Measurements from ENCODE around the gene NME5. TPM values are rescaled to one million over a fixed set of nuclear protein-coding genes. Genes with fewer than 3 reads are reported as not detected.

NME5 gene
- total and polyA plus RNA-seq, 2 of the 13 experiments (the other 11 are each of a cell fraction or from before 2014, with no cell fraction given) = 0.18 TPM; not detected in 1

- H3K4me1 ChIP-seq (ENCODE audit: insufficient read depth, low read length) = peaks cover 25% of the 10 kb centered on the region
- no peak for ATAC-seq
- H3K9ac ChIP-seq (ENCODE audit: insufficient read depth, low read depth, low read length) = no peak overlapping the region
- H3K27me3 ChIP-seq (ENCODE audit: control insufficient read depth in 1 of 2, insufficient read depth in 2 of 2, low read length in 2 of 2) = no peaks in the 10 kb centered on the region
- no peaks in the 10 kb centered on the region for H4K20me1 ChIP-seq (ENCODE audit: insufficient read depth, low read length)
- intact Hi-C loops (cut with micrococcal nuclease; ENCODE audit: unreplicated experiment) = no loop called here
- H3K4me2 ChIP-seq (ENCODE audit: low read depth, low read length) = no peak overlapping the region
- no peaks in the 10 kb centered on the region for H3K9me3 ChIP-seq (ENCODE audit: low read length)
- in situ Hi-C loops (cut with HindIII; ENCODE audit: extremely low pct_ligation_motif_present, low pct_unique_long_range_greater_than_20kb) = no loop called here
- CTCF ChIA-PET (ENCODE audit: low intra/inter-chr PET ratio, low total read pairs) = no interaction called here
- FAIRE-seq = no peak
- no peak overlapping the region for H3K27ac ChIP-seq (ENCODE audit: extremely low read length, insufficient read depth, low read length)
- no TSS peak for BruUV-seq (replicated peaks)
- H3K36me3 ChIP-seq (replicated peaks in 1 of 2; ENCODE audit: control insufficient read depth in 1 of 2, insufficient read depth in 2 of 2, low read length in 2 of 2) = no peaks in the 10 kb centered on the region
- no peak for DNase-seq (ENCODE audit: low spot score)
- TF ChIP-seq ZNF431 (CRISPR knock-in tag; IDR thresholded peaks at IDR 0.05; ENCODE audit: borderline replicate concordance, low read depth) (no peak), HOXA7 (CRISPR knock-in tag; IDR thresholded peaks at IDR 0.05) (no peak), SMARCC2 (IDR thresholded peaks at IDR 0.05) (no peak), THAP11 (CRISPR knock-in tag; IDR thresholded peaks at IDR 0.05) (no peak), ZIK1 (CRISPR knock-in tag; IDR thresholded peaks at IDR 0.05; ENCODE audit: borderline replicate concordance, low read depth) (no peak), ZFAT (CRISPR knock-in tag; conservative IDR thresholded peaks at IDR 0.05) (no peak)
- POLR2A ChIA-PET = no interaction called here
- WGBS (ENCODE audit: low lambda C conversion rate) = 92% methylated on average over 6 of the region's 6 CpGs
- no peaks in the 10 kb centered on the region for H3K79me2 ChIP-seq (ENCODE audit: insufficient read depth, low read length)
- H2AFZ ChIP-seq (ENCODE audit: low read length) = no peak overlapping the region
- no peak overlapping the region for H3K4me3 ChIP-seq (replicated peaks in 1 of 3; ENCODE audit: insufficient read depth in 1 of 3, low read depth in 2 of 3, low read length in 3 of 3)
These were observed 33.5 kb downstream of the NME5 start for GRCh38 chr5:138105709-138106108.

GRCh38 chr5:138103319-138103637, 36.0 kb downstream of the NME5 start:
- Histone ChIP-seq H4K20me1 (ENCODE audit: insufficient read depth, low read length) (no peaks in the 10 kb centered on the region), H3K4me3 (replicated peaks in 1 of 3; ENCODE audit: insufficient read depth in 1 of 3, low read depth in 2 of 3, low read length in 3 of 3) (no peak overlapping the region), H3K4me1 (ENCODE audit: insufficient read depth, low read length) (peaks cover 25% of the 10 kb centered on the region), H3K27ac (ENCODE audit: extremely low read length, insufficient read depth, low read length) (no peak overlapping the region), H3K36me3 (replicated peaks in 1 of 2; ENCODE audit: control insufficient read depth in 1 of 2, insufficient read depth in 2 of 2, low read length in 2 of 2) (no peaks in the 10 kb centered on the region), H3K79me2 (ENCODE audit: insufficient read depth, low read length) (no peaks in the 10 kb centered on the region), H2AFZ (ENCODE audit: low read length) (no peak overlapping the region), H3K4me2 (ENCODE audit: low read depth, low read length) (no peak overlapping the region), H3K9ac (ENCODE audit: insufficient read depth, low read depth, low read length) (no peak overlapping the region), H3K27me3 (ENCODE audit: control insufficient read depth in 1 of 2, insufficient read depth in 2 of 2, low read length in 2 of 2) (no peaks in the 10 kb centered on the region), H3K9me3 (ENCODE audit: low read length) (no peaks in the 10 kb centered on the region)
- BruUV-seq (replicated peaks) = no TSS peak
- TF ChIP-seq MTF1 (CRISPR knock-in tag; IDR thresholded peaks at IDR 0.05) (no peak), E2F2 (CRISPR knock-in tag; IDR thresholded peaks at IDR 0.05; ENCODE audit: borderline replicate concordance) (no peak), ATF4 (CRISPR knock-in tag; IDR thresholded peaks at IDR 0.05) (no peak), TEAD3 (CRISPR knock-in tag; optimal IDR thresholded peaks at IDR 0.05; ENCODE audit: borderline replicate concordance) (no peak), ZNF260 (CRISPR knock-in tag; IDR thresholded peaks at IDR 0.05; ENCODE audit: borderline replicate concordance, low read depth) (no peak), ZNF768 (CRISPR knock-in tag; IDR thresholded peaks at IDR 0.05) (no peak), KLF6 (CRISPR knock-in tag; IDR thresholded peaks at IDR 0.05) (no peak)
- DNase-seq (ENCODE audit: low spot score) (no peak), ATAC-seq (no peak), FAIRE-seq (no peak)
- in situ Hi-C loops (cut with HindIII; ENCODE audit: extremely low pct_ligation_motif_present, low pct_unique_long_range_greater_than_20kb) = no loop called here
- 14% methylated on average over 3 of the region's 3 CpGs for WGBS (ENCODE audit: low lambda C conversion rate)
- ChIA-PET POLR2A (no interaction called here), CTCF (ENCODE audit: low intra/inter-chr PET ratio, low total read pairs) (no interaction called here)
- intact Hi-C loops (cut with micrococcal nuclease; ENCODE audit: unreplicated experiment) = no loop called here
